Stimulated activated CD4-positive, alpha-beta T cell treated with anti-CD3 and anti-CD28 coated beads, Interleukin-12 subunit alpha, Interleukin-12 subunit beta, amount 100 ng/mL, for 48 hours (primary cell): ENCODE results near the gene MARCOL.

Experiments
- DNase-seq, 3 donors: peaks; one replicate each; pipeline ENCODE4 v3.0.0-alpha.2; 2020; ENCODE audit warnings: low read depth in 2 of 3, low spot score in 1 of 3

Gene MARCOL, protein sequence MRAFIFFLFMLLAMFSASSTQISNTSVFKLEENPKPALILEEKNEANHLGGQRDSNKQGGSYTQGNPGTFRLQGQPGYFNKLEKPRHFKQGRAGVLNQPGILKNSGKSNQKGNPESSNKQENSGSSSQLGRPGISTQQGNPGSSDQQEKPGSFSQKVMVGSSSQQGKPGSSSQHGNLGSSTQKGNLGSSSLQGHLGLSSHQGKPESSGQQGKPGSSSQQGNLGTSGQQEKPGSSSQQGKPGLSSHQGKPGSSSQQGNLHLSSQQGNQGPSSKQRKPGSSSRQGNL

DNA sequence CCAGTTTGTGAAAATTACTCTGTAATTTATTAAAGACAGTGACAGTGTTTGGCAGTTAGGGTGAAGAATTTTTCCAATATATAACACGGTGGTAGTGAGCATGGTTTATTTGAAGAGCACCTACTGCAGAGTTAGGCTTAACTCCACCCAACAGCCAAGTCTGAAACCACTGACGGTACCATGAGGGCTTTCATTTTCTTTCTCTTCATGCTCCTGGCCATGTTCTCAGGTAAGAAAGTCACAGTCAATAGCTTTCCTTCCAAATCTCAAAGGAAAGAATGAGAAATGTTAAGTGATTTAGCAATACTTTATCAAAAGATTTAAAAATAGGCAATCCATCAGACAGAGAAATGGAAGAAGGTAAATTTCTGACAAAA lies at the start of gene MARCOL:
Gene MARCOL, plus strand, starts transcription at position 108 of the 377 bp plus-strand sequence. Its CDS starts 73 bp downstream, at position 181.
- DNase-seq: no peak

DNA sequence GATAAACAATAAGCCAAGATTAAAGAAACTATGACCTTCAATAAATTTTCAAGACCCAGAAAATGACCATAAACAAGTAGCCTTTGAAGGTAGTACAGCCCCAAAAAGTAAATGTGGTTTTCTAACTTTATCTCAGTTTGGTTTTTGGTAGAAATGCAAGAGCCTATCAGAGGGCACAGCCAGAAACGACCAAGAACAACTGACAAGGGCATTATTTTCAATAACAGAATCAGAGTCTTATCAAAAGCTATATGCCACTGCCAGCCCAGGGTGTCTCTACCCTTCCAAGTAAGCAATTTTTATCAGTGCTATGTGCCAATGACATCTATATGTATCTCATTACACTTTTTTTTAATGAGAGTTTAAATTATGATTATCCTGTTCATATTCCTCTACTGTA lies 47.3 kb upstream of the MARCOL start:
- no peak for DNase-seq

DNA sequence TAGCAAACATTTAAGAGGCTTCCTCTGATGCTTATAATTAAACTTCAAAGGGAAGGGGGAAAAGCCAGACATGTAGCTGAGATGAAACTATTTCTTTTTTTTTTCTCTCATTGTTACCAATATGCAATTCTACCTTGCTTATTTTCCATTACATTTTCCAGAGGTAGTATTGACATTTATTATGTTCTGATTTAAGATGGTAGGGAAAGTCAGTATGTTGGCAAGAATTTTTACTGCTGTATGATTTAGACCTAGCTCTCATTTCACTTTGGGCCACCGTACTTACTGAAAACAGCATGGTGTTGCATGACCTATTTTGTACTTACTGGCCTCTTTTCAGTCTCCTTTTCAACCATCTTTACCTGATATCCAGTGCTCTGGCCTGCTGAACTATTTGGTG lies 45.1 kb upstream of the MARCOL start:
- DNase-seq: no peak

DNA sequence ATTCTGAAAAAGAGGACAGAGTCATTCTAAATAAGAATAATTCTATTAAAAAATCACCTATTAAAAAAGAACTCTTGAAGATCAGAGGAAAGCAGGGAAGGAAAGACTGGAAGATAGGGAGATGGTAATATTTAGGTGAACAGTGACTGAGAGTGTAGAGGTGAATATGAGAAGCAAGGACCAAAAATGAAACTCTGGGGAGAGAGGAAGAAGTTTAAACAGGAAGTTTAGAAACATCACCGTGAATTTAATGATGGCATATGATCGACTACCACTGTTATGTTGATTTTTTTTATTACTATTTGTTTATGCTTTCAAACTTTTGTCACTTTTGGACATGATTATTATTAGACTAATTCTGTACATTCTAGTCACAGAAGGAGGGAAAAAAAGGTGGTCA lies 37.2 kb upstream of the MARCOL start:
- DNase-seq: no peak

DNA sequence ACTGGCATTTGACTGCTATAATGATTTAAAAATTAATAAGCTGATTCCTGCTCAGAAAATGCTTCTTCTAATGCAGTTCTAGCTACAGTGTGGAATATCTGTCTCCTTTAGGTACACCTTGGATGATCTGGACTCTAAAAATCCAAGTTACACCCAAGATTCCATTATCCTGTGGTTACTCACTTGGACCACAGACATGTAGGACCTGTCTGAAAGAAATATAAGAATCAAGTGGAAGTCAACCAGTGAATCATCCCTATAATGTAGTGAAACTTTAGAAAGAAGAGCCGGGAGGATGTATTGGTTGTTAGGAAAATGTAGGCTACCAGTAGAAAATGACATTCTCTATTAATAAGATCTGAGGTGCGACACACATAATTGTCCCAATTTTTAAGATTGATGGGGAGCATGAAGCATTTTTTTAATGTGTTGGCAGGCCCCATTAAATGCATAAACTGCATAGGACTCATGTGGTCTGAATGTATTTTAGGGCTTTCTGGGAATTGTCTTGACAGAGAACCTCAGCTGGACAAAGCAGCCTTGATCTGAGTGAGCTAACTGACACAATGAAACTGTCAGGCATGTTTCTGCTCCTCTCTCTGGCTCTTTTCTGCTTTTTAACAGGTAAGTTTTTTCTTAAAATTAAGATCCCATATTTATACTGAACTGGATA lies 35.7 kb upstream of the MARCOL start, which contains the start of gene SPINK6:
Gene SPINK6, plus strand, starts transcription at position 512 of the 673 bp plus-strand sequence. Its CDS starts 55 bp downstream, at position 567.
- no peak for DNase-seq

DNA sequence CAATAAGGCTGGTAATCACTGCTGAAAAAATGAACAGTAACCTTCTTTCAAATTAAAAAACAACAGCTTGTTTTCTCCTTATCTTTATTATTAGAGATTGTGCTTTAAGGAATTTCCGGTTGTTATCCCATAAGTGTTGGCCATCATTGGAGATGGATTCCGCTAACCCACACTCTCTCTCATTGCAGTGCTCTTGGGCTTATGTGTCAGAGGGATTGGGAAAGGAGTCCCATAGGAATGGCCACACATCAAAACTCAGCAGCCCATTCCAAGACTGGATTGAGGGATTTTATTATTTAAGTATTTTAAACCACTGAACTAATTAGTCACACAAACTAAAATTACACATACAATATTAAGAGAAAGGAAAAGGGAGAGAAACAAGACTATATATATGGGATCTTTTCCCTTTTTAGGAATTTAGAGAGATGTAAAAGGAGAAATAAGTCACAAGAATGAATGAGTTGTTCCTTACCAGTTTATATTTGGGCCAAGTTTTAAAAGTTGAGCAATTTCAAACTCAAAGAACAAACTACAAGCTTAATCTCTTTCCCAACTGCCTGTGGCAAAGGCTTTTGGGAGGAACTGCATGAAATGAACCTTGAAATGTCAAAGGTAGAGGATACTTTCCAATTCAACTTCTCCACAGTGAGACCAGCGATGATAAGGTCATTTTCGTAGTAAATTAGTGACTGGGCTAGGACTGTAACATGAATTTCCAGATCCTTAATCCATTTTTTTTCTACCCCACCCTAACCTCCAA lies 33.1 kb upstream of the MARCOL start:
- DNase-seq: no peak

DNA sequence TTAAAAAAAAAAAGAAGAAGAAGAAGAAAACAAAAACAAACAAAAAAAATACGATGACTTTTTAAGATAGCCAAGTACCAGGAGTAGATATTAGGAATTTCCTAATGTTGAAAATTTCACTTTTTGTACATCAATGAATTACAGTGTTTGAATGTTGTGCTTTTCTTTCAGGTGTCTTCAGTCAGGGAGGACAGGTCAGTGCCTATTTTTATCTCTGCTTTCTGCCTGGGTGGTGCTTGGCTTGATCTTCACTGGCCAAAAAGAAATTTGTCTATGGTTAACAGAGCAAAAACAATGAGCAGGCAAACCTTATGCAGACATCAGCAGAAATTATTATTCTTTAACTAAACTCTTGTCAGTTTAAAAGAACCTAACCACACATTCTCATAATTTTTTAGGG lies 32.5 kb upstream of the MARCOL start:
- no peak for DNase-seq

DNA sequence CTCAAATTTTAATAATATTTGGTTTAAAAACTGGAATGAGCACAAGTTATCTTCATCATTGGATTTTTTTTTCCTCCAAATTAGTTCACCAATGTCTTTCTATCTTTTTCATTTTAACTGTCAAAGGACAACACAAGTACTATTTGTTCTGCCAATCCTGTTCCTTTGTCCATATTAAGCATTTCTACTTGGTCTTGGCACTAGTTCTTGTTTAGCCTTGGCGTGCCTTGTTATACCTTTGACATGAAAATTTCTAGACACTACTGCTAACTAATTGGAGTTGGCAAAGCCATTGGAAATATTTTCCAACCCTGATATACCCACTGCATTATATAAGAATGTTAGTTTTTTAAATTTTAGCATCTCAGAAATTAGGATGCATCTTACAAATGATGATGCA lies 31.7 kb upstream of the MARCOL start:
- DNase-seq: no peak

DNA sequence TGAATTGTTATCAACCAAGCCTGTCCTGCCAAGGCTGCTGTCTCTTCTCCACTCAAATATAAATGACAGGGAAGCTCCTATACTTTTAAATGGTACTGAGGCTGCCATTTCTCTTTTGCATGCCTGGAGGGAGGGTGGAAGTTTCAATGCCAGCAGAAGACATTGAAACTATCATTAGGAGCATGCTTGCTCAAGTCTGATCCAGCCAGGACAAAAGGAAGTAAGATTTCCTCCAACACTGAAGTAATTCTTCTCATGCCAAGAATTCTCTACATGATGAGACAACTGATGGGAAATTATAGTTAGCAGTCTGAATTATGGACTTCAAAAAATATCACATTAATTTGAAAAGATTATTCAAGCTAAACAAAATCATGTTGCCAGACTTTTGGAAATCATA lies 30.1 kb upstream of the MARCOL start:
- DNase-seq: no peak

DNA sequence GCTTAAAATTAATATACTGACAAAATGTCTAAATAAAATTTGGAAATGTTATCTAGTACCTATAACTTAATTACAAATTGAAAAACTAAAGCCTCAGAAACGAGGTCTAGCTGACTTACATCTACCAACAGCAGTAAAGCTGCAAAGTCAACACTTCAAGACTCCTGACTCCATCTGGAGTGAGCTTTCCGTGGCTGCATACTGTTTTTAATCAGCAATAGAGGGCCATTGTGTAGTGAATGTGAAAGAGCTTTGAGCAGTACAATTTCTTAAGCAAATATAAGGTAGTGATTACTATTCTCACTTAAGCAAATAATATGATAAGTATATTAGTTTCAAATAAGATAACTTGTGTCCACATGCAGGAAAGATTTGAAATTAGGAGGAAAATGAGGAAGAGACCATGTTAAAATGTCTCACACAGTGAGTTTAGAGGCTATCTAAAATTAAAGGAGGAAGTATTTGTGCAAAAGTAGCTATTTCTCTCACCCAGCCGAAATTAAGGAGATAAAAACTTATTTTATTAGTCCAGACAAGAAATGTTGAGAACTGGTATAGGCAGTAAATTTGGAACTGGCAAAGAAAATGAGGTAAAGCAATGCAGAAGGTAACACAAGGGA lies 29.1 kb upstream of the MARCOL start:
- no peak for DNase-seq

DNA sequence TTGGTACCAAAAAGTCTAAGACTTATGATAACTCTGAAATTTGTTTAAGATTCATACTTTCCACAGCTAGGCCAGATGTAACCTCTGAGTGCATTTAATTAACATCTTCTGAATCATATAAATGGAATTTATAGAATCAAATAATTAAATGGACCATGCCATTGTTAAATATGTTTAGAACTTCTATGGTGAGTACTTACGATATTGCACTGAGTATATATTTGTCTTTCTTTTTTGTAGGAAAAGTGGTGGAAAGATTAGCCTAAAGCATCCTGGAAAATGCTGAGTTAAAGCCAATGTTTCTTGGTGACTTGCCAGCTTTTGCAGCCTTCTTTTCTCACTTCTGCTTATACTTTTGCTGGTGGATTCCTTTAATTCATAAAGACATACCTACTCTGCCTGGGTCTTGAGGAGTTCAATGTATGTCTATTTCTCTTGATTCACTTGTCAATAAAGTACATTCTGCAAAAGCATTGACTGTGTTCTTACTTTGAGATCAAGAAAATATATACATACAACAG lies 23.6 kb upstream of the MARCOL start:
- no peak for DNase-seq

DNA sequence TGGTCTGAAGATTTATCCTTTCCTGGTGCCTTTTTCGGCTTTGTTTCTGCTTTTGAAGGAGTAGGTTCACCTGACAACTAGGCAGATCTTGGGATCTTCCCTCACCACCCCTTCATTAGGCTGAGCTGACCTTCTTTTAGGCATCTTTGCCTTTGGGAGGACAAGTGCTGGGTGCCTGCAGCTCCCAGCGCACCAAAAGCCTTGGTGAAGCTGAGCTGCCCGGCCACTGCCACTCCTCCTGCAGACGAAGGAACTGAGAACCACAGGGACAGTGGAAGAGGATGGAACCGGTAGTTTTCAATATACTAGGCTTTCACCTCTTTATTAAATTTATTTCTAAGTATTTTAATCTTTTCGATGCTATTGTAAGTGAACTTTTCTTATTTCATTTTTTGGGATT lies 16.8 kb upstream of the MARCOL start:
- no peak for DNase-seq

DNA sequence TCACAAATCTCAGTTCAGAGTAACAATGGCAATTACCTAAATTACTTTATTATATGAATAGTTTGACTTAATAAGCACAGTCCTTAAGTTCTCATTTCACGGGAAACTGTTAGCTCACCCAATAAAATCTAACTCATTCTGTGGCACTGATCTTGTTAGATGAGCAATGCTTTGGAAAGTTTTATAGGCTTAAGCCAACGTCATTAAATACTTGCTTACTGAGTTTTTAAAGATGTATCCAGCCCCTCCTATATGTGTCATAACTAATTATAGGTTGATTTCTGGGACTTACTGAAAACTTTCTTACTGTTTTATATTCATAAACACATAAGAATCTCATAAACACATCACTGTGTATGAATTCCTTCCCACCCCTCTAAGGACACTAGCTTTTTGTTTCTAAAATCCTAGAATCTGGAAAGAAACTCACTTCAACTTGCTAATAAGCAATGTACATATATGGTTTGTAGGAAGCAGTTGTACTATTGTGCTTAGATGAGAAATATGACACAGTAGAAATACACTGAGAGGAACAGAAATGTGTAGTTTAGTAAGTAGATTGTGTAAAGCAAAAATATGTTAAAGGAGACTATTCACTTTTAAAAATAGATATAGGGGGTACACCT lies 14.1 kb upstream of the MARCOL start:
- DNase-seq: no peak

DNA sequence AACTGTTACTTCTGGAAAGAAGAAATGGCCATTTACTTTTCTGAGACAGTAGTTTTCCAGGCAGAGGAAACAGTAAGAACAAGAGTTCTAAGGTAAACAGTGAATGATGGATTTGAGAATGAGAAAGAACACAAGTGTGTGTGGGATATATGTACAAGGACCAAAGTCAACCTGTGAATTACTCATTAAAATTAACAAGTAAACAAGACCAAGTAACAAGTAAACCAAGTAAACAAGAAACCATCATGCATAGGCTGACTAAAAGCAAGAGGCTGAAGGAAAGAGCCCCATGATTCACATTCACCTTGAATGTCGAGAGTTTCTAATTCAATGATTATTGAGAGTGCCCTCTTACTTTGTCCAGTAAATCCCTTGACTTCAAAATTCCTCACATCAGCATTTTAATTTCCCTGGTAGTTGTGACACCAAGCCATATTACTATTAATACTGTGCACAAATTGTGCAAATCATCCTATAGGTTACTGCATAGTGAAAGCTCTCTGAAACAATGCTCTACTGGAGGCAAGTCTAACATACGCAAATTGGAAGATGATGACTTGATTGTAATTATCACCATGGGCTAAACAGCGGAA lies 9.8 kb upstream of the MARCOL start:
- DNase-seq: no peak

DNA sequence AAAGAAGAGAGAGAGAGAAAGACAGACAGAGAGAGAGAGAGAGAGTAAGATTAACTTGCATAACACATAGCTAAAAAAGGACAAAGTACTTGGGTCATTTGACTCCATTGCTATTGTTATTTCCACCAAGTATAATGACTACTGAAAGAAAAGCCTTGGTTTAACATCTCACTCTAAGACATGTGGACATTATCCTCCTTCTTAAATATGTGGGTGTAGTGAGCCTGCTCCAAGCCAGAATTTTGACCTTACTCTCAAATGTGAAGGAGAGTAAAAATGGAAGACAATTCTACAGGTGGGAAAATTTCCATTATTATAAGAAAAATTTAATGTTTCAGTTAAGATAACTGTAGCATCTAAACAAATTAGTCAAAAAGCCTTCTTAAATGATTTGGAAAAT lies 8.5 kb upstream of the MARCOL start:
- DNase-seq: no peak

DNA sequence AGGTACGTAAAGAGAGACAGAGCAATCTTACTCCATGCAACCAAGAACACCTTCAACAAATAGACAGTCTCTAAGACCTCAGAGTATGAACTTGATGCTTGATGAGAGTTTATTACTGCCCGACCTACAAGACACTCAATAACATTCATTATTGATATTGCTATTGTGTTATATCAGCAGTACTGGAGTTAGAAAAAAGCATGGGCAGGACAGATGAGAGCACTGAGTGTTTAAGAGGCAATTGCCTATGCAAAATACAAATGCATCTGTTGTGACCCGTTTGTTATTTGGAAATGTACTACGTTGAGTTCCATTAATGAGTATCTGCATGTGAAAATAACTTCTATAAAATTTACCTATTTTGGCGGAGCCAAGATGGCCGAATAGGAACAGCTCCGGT lies 8.1 kb upstream of the MARCOL start:
- no peak for DNase-seq

DNA sequence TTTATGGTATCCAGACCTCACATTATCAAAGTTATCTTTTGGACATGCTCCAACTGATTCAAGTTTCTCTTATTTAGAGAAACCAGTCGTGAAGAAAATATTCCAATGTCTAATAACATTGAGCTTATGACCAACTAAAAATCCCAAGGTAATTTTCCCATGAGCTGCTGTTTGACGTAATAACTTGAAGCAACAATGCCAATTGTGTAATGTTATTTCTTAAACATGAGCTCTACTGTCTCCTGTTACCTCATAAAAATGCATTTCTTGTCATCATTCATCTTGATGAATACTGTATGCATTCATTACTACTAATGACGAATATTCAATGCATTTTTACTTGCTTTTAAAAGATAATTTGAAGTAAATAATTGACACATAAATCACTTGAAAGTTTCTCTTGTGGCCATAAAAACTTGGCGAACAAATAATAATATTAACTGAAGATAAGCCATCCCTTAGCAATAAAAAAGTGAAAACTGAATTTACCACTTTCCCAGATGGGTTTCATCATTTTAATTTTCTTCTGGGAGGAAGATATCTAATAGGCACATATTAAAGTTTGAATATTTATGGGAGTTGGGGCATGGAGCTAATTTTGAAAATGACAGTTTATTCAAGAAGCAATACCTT lies 424 bp upstream of the MARCOL start:
- no peak for DNase-seq

DNA sequence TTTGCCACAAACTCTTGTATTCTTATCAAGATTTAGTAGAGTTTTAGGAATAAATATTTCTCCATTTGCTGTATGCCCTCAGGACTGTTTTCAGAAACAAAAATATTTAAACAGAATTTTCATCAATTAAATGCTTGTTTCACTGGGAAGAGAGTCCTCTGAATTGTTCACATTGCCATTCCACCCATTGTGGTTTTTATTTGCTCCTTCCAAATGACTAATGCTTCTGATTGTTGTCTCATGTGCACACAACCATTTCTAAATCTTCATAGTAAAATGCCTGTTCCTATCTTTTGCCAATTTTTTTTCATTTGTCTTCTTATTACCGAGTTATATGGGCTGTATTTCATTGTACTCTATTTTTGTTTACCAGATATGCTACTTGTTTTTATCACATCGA lies 10.6 kb downstream of the MARCOL start:
- no peak for DNase-seq

DNA sequence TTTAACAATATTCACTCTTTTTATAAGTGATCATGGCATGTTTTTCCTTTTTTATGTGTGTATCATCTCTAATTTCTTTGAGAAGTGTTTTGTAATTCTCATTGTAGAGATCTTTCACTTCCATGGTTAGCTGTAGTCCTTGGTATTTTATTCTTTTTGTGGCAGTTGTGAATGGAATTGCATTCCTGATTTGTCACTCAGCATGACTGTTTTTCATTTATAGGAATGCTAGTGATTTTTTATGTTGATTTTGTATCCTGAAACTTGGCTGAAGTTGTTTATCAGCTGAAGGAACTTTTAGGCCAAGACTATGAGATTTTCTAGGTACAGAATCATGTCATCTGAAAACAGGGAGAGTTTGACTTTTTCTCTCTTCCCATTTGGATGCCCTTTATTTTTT lies 17.1 kb downstream of the MARCOL start:
- no peak for DNase-seq

DNA sequence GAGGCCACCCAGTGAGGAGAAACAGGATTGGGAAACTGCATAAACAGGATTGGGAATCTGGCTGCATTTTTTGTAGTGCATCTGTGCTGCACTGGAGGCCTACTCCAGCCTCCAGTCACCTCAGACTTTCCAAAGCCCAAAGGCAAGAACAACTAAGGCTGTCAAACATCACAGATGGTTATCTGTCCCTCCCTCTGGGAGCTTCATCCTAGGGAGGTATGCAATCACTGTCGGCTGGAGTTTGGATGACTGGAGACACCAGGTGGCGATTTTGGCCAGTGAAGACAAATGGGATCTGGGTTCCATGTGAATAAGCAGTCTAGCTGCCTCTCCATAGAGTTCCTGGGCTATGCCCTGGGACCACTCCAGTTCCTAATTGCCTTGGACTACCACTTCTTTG lies 21.0 kb downstream of the MARCOL start:
- no peak for DNase-seq
